Measurements from ENCODE around the gene ARID5B. TPM values are rescaled to one million over a fixed set of nuclear protein-coding genes. Genes with fewer than 3 reads are reported as not detected.

The ARID5B gene
- total RNA-seq, 1 donor: 94.1 TPM

- no peak overlapping the region for H3K27ac ChIP-seq (ENCODE audit: low read depth, low read length)
- H3K27me3 ChIP-seq (ENCODE audit: insufficient read depth, low read length): no peaks in the 10 kb centered on the region
- H3K9me3 ChIP-seq (ENCODE audit: low read depth, low read length): no peaks in the 10 kb centered on the region
- no peak overlapping the region for H3K4me2 ChIP-seq (ENCODE audit: insufficient read depth, low read length)
- peaks cover 53% of the 10 kb centered on the region for H4K20me1 ChIP-seq (ENCODE audit: insufficient read depth, low read length)
- no peak overlapping the region for H3K4me3 ChIP-seq (ENCODE audit: insufficient read depth, low read length)
- H3K79me2 ChIP-seq (ENCODE audit: insufficient read depth, low read length): peaks cover 75% of the 10 kb centered on the region
- DNase-seq (ENCODE audit: insufficient read length, low spot score, missing footprints): no peak
- TF ChIP-seq CTCF (IDR thresholded peaks at IDR 0.05; ENCODE audit: extremely low read depth, low read depth, low read length): no peak
- peaks cover 20% of the 10 kb centered on the region for H3K36me3 ChIP-seq (ENCODE audit: insufficient read depth, low read length)
- no peak overlapping the region for H2AFZ ChIP-seq (ENCODE audit: low read length)
- peaks cover 11% of the 10 kb centered on the region for H3K4me1 ChIP-seq (ENCODE audit: insufficient read depth, low read length)
Measured at GRCh38 chr10:61918140-61918539, 16.6 kb downstream of the ARID5B start.

- Histone ChIP-seq H3K27me3 (ENCODE audit: insufficient read depth, low read length) (no peaks in the 10 kb centered on the region), H3K36me3 (ENCODE audit: insufficient read depth, low read length) (peaks cover 20% of the 10 kb centered on the region), H3K79me2 (ENCODE audit: insufficient read depth, low read length) (peaks cover 75% of the 10 kb centered on the region), H3K4me3 (ENCODE audit: insufficient read depth, low read length) (no peak overlapping the region), H2AFZ (ENCODE audit: low read length) (no peak overlapping the region), H3K4me1 (ENCODE audit: insufficient read depth, low read length) (peaks cover 19% of the 10 kb centered on the region), H3K9me3 (ENCODE audit: low read depth, low read length) (no peaks in the 10 kb centered on the region), H3K4me2 (ENCODE audit: insufficient read depth, low read length) (no peak overlapping the region), H4K20me1 (ENCODE audit: insufficient read depth, low read length) (peaks cover 60% of the 10 kb centered on the region), H3K27ac (ENCODE audit: low read depth, low read length) (no peak overlapping the region)
- DNase-seq (ENCODE audit: insufficient read length, low spot score, missing footprints): no peak
- no peak for TF ChIP-seq CTCF (IDR thresholded peaks at IDR 0.05; ENCODE audit: extremely low read depth, low read depth, low read length)
Measured at GRCh38 chr10:61918989-61919388, 17.5 kb downstream of the ARID5B start.

- no peak overlapping the region for H3K27ac ChIP-seq (ENCODE audit: low read depth, low read length)
- peak; percentile 80 for DNase-seq (ENCODE audit: insufficient read length, low spot score, missing footprints)
- H3K9me3 ChIP-seq (ENCODE audit: low read depth, low read length): no peaks in the 10 kb centered on the region
- H3K27me3 ChIP-seq (ENCODE audit: insufficient read depth, low read length): no peaks in the 10 kb centered on the region
- peaks cover 19% of the 10 kb centered on the region for H3K4me1 ChIP-seq (ENCODE audit: insufficient read depth, low read length)
- no peak for TF ChIP-seq CTCF (IDR thresholded peaks at IDR 0.05; ENCODE audit: extremely low read depth, low read depth, low read length)
- no peak overlapping the region for H3K4me3 ChIP-seq (ENCODE audit: insufficient read depth, low read length)
- peaks cover 74% of the 10 kb centered on the region for H3K79me2 ChIP-seq (ENCODE audit: insufficient read depth, low read length)
- peaks cover 13% of the 10 kb centered on the region for H3K36me3 ChIP-seq (ENCODE audit: insufficient read depth, low read length)
- H3K4me2 ChIP-seq (ENCODE audit: insufficient read depth, low read length): no peak overlapping the region
- no peak overlapping the region for H2AFZ ChIP-seq (ENCODE audit: low read length)
- H4K20me1 ChIP-seq (ENCODE audit: insufficient read depth, low read length): peaks cover 60% of the 10 kb centered on the region
Measured at GRCh38 chr10:61919646-61920215, 18.2 kb downstream of the ARID5B start.

GRCh38 chr10:61921143-61921542 lies 19.6 kb downstream of the ARID5B start:
- no peak overlapping the region for H3K4me2 ChIP-seq (ENCODE audit: insufficient read depth, low read length)
- H4K20me1 ChIP-seq (ENCODE audit: insufficient read depth, low read length): peaks cover 56% of the 10 kb centered on the region
- H3K79me2 ChIP-seq (ENCODE audit: insufficient read depth, low read length): peaks cover 69% of the 10 kb centered on the region
- H3K27me3 ChIP-seq (ENCODE audit: insufficient read depth, low read length): no peaks in the 10 kb centered on the region
- no peak for DNase-seq (ENCODE audit: insufficient read length, low spot score, missing footprints)
- H3K9me3 ChIP-seq (ENCODE audit: low read depth, low read length): no peaks in the 10 kb centered on the region
- peaks cover 5% of the 10 kb centered on the region for H3K36me3 ChIP-seq (ENCODE audit: insufficient read depth, low read length)
- H2AFZ ChIP-seq (ENCODE audit: low read length): no peak overlapping the region
- TF ChIP-seq CTCF (IDR thresholded peaks at IDR 0.05; ENCODE audit: extremely low read depth, low read depth, low read length): no peak
- no peak overlapping the region for H3K4me3 ChIP-seq (ENCODE audit: insufficient read depth, low read length)
- peaks cover 19% of the 10 kb centered on the region for H3K4me1 ChIP-seq (ENCODE audit: insufficient read depth, low read length)
- no peak overlapping the region for H3K27ac ChIP-seq (ENCODE audit: low read depth, low read length)
